Peyer's patch (tissue), 4 donors: ENCODE measurements around the gene OR6A2.

Experiments used
- POLR2A ChIP-seq, 2 donors: fragments of 450-650 bp; IDR thresholded peaks; one replicate each; pipeline ENCODE4 v1.5.1; 2017; ENCODE audit warnings: antibody characterized with exemption in 2 of 2, mild to moderate bottlenecking in 2 of 2, moderate library complexity in 2 of 2
- TF ChIP-seq, protein P1 (sequence below), 6 experiments: fragments of 450-650 bp in 4 of 6; fragments of 200-600 bp in 2 of 6; sonication (generic) in 1 of 6; IDR thresholded peaks; one replicate each; pipeline ENCODE4 v1.5.1; 2017 to 2019; ENCODE audit warnings: antibody characterized with exemption in 6 of 6, mild to moderate bottlenecking in 3 of 6, moderate library complexity in 1 of 6

DNA sequence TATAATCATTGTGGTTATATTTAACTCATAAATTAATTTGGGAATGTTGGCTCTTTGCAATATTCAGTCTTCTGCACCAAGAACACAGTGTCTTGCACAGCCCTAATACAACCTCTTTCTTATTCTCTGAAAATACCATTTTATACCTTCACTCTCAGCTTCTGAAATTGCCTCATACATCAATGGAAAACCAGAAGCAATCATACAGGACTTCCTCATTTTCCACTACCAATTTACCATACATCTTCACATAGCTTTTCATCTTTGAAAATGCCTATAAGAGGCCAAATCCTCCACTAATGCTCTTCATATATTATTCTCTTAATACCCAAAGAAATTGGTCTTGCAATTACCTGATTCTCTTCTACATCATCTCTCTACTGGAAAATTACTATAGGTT is 21.0 kb downstream of the OR6A2 start:
- TF ChIP-seq, protein P1, sequence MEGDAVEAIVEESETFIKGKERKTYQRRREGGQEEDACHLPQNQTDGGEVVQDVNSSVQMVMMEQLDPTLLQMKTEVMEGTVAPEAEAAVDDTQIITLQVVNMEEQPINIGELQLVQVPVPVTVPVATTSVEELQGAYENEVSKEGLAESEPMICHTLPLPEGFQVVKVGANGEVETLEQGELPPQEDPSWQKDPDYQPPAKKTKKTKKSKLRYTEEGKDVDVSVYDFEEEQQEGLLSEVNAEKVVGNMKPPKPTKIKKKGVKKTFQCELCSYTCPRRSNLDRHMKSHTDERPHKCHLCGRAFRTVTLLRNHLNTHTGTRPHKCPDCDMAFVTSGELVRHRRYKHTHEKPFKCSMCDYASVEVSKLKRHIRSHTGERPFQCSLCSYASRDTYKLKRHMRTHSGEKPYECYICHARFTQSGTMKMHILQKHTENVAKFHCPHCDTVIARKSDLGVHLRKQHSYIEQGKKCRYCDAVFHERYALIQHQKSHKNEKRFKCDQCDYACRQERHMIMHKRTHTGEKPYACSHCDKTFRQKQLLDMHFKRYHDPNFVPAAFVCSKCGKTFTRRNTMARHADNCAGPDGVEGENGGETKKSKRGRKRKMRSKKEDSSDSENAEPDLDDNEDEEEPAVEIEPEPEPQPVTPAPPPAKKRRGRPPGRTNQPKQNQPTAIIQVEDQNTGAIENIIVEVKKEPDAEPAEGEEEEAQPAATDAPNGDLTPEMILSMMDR (IDR thresholded peaks at IDR 0.05), result no peak
- TF ChIP-seq POLR2A (IDR thresholded peaks at IDR 0.05), result no peak
